ENCODE data around the gene UROD. TPM values are rescaled to one million over a fixed set of nuclear protein-coding genes. Genes with fewer than 3 reads are reported as not detected.
"Not testable (repeated sequence)": the region's sequence is repeated elsewhere in the genome, so short reads cannot be mapped to it uniquely, and the experiment has no call there.

Gene UROD
- total RNA-seq, 4 donors from 2014 or later = 42.6 to 68.8 (median 61.7) TPM

GRCh38 chr1:44994309-44994898 lies 17.6 kb upstream of the UROD start:
- Histone ChIP-seq H3K27me3 (no peaks in the 10 kb centered on the region), H3K27ac (no peak overlapping the region), H3K4me3 (no peak overlapping the region), H3K4me1 (no peaks in the 10 kb centered on the region), H3K36me3 (no peaks in the 10 kb centered on the region), H3K9me3 (no peaks in the 10 kb centered on the region)
- in situ Hi-C loops (cut with MboI; ENCODE audit: low sequenced_read_pairs in 4 of 4) = loop anchor here in 1 of 4 donors (25.0 kb wide), 1 partner anchor 207 kb away; the partner anchor contains the start of genes BEST4 and RPS8
- ATAC-seq = no peak
- DNase-seq = no peak
- TF ChIP-seq, protein P1, sequence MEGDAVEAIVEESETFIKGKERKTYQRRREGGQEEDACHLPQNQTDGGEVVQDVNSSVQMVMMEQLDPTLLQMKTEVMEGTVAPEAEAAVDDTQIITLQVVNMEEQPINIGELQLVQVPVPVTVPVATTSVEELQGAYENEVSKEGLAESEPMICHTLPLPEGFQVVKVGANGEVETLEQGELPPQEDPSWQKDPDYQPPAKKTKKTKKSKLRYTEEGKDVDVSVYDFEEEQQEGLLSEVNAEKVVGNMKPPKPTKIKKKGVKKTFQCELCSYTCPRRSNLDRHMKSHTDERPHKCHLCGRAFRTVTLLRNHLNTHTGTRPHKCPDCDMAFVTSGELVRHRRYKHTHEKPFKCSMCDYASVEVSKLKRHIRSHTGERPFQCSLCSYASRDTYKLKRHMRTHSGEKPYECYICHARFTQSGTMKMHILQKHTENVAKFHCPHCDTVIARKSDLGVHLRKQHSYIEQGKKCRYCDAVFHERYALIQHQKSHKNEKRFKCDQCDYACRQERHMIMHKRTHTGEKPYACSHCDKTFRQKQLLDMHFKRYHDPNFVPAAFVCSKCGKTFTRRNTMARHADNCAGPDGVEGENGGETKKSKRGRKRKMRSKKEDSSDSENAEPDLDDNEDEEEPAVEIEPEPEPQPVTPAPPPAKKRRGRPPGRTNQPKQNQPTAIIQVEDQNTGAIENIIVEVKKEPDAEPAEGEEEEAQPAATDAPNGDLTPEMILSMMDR (IDR thresholded peaks at IDR 0.05 in 4 of 5, conservative IDR thresholded peaks at IDR 0.05 in 1 of 5) = no peak
- no peak for TF ChIP-seq POLR2A (IDR thresholded peaks at IDR 0.05)
- intact Hi-C loops (cut with DNase I; ENCODE audit: low total_unique reads) = no loop called here

- H3K4me1 ChIP-seq = peaks cover 3% of the 10 kb centered on the region in 2 donors
- intact Hi-C loops (cut with DNase I; ENCODE audit: low total_unique reads) = no loop called here
- no peak overlapping the region for H3K27ac ChIP-seq
- H3K27me3 ChIP-seq = no peaks in the 10 kb centered on the region
- TF ChIP-seq POLR2A (IDR thresholded peaks at IDR 0.05) = no peak
- TF ChIP-seq, protein P1 (IDR thresholded peaks at IDR 0.05 in 4 of 5, conservative IDR thresholded peaks at IDR 0.05 in 1 of 5) = no peak
- in situ Hi-C loops (cut with MboI; ENCODE audit: low sequenced_read_pairs in 4 of 4) = loop anchor here in 1 of 4 donors (25.0 kb wide), 1 partner anchor 208 kb away; the partner anchor contains the start of genes BEST4 and RPS8
- ATAC-seq = no peak
- DNase-seq = no peak
- H3K36me3 ChIP-seq = no peaks in the 10 kb centered on the region
- no peaks in the 10 kb centered on the region for H3K9me3 ChIP-seq
- H3K4me3 ChIP-seq = no peak overlapping the region
Observed at GRCh38 chr1:44995467-44996238, 16.4 kb upstream of the UROD start.

DNA sequence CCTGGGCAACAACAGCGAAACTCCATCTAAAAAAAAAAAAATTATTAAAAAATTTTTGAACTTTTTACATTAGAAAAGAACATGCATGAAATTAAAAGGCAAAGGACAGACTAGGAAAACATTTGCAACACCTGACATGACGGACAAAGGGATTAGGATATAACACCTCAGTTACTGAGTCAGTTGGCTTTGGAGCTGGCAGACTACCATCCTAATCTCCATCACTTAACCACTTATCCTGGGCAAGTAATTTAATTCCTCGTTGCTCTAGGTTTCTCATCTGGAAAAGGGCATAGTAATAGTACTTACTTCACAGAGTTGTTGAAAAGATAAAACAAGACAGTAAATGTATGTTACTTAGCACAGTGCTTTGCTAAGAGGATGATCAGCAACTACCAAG lies 12.8 kb upstream of the UROD start:
- Histone ChIP-seq H3K9me3 (no peaks in the 10 kb centered on the region), H3K4me3 (no peak overlapping the region), H3K4me1 (peaks cover 9 to 10% of the 10 kb centered on the region in 2 donors), H3K36me3 (peaks cover 0 to 26% of the 10 kb centered on the region in 2 donors), H3K27me3 (no peaks in the 10 kb centered on the region), H3K27ac (no peak overlapping the region)
- DNase-seq (no peak), ATAC-seq (no peak)
- intact Hi-C loops (cut with DNase I; ENCODE audit: low total_unique reads) = no loop called here
- in situ Hi-C loops (cut with MboI; ENCODE audit: low sequenced_read_pairs in 4 of 4) = loop anchor here in 1 of 4 donors (25.0 kb wide), 1 partner anchor 212 kb away; the partner anchor contains the start of genes BEST4 and RPS8
- no peak for TF ChIP-seq POLR2A (IDR thresholded peaks at IDR 0.05)
- TF ChIP-seq, protein P1 (IDR thresholded peaks at IDR 0.05 in 4 of 5, conservative IDR thresholded peaks at IDR 0.05 in 1 of 5) = no peak

DNA sequence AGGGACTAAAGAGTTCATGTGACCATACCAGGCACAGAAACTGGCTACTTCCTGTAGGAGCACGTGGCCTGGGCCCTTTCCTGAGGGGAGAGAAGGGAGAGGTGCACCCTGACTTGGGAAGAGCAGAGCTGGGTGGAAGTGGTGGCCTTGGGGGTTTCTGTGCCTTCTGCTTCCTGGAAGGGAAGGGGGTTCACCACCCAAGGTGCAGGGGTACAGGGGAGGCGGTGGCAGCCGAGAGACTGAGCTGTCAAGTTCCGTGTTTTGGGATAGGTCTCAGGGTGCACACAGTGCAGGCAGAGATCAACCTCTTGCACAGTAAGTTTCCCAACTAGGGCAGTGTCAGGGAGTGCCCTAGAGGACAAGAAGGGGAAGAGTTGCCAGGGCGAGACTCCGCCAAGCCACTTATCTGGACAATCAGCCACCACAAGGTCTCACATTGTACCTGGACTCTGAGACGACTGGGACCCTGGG lies 11.0 kb upstream of the UROD start:
- Histone ChIP-seq H3K4me1 (peaks cover 9 to 10% of the 10 kb centered on the region in 2 donors), H3K27ac (peak overlapping the region in 2 of 4 donors; percentile 61 to 62), H3K27me3 (no peaks in the 10 kb centered on the region), H3K36me3 (peaks cover 0 to 45% of the 10 kb centered on the region in 2 donors), H3K4me3 (no peak overlapping the region), H3K9me3 (no peaks in the 10 kb centered on the region)
- DNase-seq = peak; percentile 45 to 59
- TF ChIP-seq, protein P1 (IDR thresholded peaks at IDR 0.05 in 4 of 5, conservative IDR thresholded peaks at IDR 0.05 in 1 of 5) = no peak
- TF ChIP-seq POLR2A (IDR thresholded peaks at IDR 0.05) = no peak
- peak; percentile 83 to 92 for ATAC-seq
- in situ Hi-C loops (cut with MboI; ENCODE audit: low sequenced_read_pairs in 4 of 4) (loop anchor here in 2 of 4 donors (25.0 kb wide), 2 partner anchors 486 to 561 kb away; partner anchors contain the start of genes AKR1A1 (in 1 of the 2) and TESK2 (in 1 of the 2)), intact Hi-C loops (cut with DNase I; ENCODE audit: low total_unique reads) (no loop called here)

DNA sequence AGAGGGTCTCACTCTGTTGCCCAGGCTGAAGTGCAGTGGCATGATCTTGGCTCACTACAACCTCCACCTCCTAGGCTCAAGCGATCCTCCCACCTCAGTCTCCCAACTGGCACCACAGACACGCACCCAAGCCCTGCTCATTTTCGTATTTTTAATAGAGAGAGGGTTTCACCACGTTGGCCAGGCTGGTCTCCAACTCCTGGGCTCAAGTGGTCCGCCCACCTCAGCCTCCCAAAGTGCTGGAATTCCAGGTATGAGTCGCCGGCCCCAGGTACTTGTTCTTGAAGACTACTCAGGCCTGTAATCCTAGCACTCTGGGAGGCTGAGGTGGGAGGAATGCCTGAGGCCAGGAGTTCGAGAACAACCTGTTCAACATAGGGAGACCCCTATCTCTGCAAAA lies 10.5 kb upstream of the UROD start:
- H3K9me3 ChIP-seq; H3K4me3 ChIP-seq; H3K27me3 ChIP-seq; intact Hi-C loops (cut with DNase I; ENCODE audit: low total_unique reads); H3K4me1 ChIP-seq; DNase-seq; ATAC-seq: not testable (repeated sequence)
- in situ Hi-C loops (cut with MboI; ENCODE audit: low sequenced_read_pairs in 4 of 4) = loop anchor here in 2 of 4 donors (25.0 kb wide), 2 partner anchors 486 to 561 kb away; partner anchors contain the start of genes AKR1A1 (in 1 of the 2) and TESK2 (in 1 of the 2)
- Histone ChIP-seq H3K36me3 (peaks cover 0 to 50% of the 10 kb centered on the region in 2 donors), H3K27ac (peak overlapping the region in 2 of 4 donors; percentile 61 to 62)
